Esophagus muscularis mucosa (tissue), 4 donors: Measurements from ENCODE around the gene YOD1. TPM values are rescaled to one million over a fixed set of nuclear protein-coding genes. Genes with fewer than 3 reads are reported as not detected.

Experiments
- DNase-seq: peaks from one replicate; pipeline ENCODE4 v3.0.0-alpha.2; 2017; ENCODE audit errors: extremely low spot score
- H3K27ac ChIP-seq, 4 donors: fragments of 200-600 bp; sonication (generic); replicated peaks in 1 of 4; 1 replicate in 3 of 4; 2 replicates in 1 of 4; pipeline ENCODE4 v1.5.1; 2016 to 2019; ENCODE audit warnings: mild to moderate bottlenecking in 1 of 4
- H3K27me3 ChIP-seq, 4 donors: fragments of 200-600 bp; sonication (generic); one replicate each; pipeline versions ENCODE4 v1.5.1 to v1.6.0; 2016 to 2019
- H3K36me3 ChIP-seq, 4 donors: fragments of 200-600 bp; sonication (generic); one replicate each; pipeline ENCODE4 v1.5.1; 2016 to 2019
- H3K4me1 ChIP-seq, 4 donors: fragments of 200-600 bp; sonication (generic); one replicate each; pipeline ENCODE4 v1.5.1; 2016 to 2019
- H3K4me3 ChIP-seq, 4 donors: fragments of 200-600 bp; sonication (generic); 1 replicate in 2 of 4; 2 replicates in 2 of 4; pipeline ENCODE4 v1.5.1; 2016 to 2019; ENCODE audit warnings: mild to moderate bottlenecking in 4 of 4, moderate library complexity in 1 of 4
- H3K9me3 ChIP-seq, 4 donors: fragments of 200-600 bp; sonication (generic); 1 replicate in 3 of 4; 2 replicates in 1 of 4; pipeline ENCODE4 v1.5.1; 2016 to 2019
- CTCF ChIP-seq, 3 experiments: fragments of 200-600 bp in 2 of 3; fragments of 450-650 bp in 1 of 3; sonication (generic) in 2 of 3; IDR thresholded peaks; one replicate each; pipeline ENCODE4 v1.5.1; 2017 to 2019; ENCODE audit warnings: antibody characterized with exemption in 3 of 3, mild to moderate bottlenecking in 2 of 3, moderate library complexity in 1 of 3
- EP300 ChIP-seq: sonication (generic); formaldehyde crosslinking; IDR thresholded peaks from one replicate; pipeline ENCODE4 v1.6.1; 2017; ENCODE audit warnings: antibody characterized with exemption
- POLR2A ChIP-seq: fragments of 450-650 bp; IDR thresholded peaks from one replicate; pipeline ENCODE4 v1.6.1; 2017; ENCODE audit warnings: antibody characterized with exemption, moderate library complexity, mild to moderate bottlenecking, low read depth
- POLR2AphosphoS5 ChIP-seq, 2 donors: sonication (generic); formaldehyde crosslinking; IDR thresholded peaks; one replicate each; pipeline ENCODE4 v1.6.1; 2017; ENCODE audit warnings: antibody characterized with exemption in 2 of 2
- WGBS: methylation state at CpG from one replicate; pipeline ENCODE4 v1.1.5; 2018; 5-methylcytosine and 5-hydroxymethylcytosine counted together
- intact Hi-C: fragments of 100-400 bp; cut with DNase I; formaldehyde crosslinking; loops from one replicate; pipeline ENCODE4 v1.15.1; 2023
- total RNA-seq, 4 donors: library from RNA; depleted of rRNA; stranded (reverse); fragments of >200 nt; gene quantifications; one replicate each; pipeline versions ENCODE4 v1.1.0 to v1.2.1, GENCODE V29; 2016

YOD1 gene
- total RNA-seq, 4 donors from 2014 or later: 6.3 to 8.5 (median 7.2) TPM

GRCh38 chr1:207089627-207090355 lies 38.8 kb upstream of the YOD1 start:
- Histone ChIP-seq H3K9me3 (no peaks in the 10 kb centered on the region), H3K36me3 (no peaks in the 10 kb centered on the region), H3K27me3 (no peaks in the 10 kb centered on the region), H3K27ac (no peak overlapping the region), H3K4me3 (no peak overlapping the region), H3K4me1 (peaks cover 0 to 2% (median under 1%) of the 10 kb centered on the region in 4 donors)
- DNase-seq: no peak
- WGBS: 94% methylated on average over 17 of the region's 17 CpGs
- no peak for TF ChIP-seq POLR2A
- intact Hi-C loops: loop anchor here (10.0 kb wide), 1 partner anchor 235 kb away; the partner anchor contains the start of gene CD55

GRCh38 chr1:207088701-207089626 lies 38.0 kb upstream of the YOD1 start, which contains the start of gene C4BPB:
TSS of gene C4BPB (plus strand) at chr1:207088860. CDS start at chr1:207089532, 672 bp downstream.
- Histone ChIP-seq H3K4me3 (no peak within 1 kb of the TSS), H3K27me3 (no peaks in the 10 kb centered on the region), H3K27ac (no peak within 1 kb of the TSS), H3K9me3 (no peaks in the 10 kb centered on the region), H3K4me1 (peaks cover 0 to 6% (median 2%) of the 10 kb centered on the region in 4 donors), H3K36me3 (no peaks in the 10 kb centered on the region)
- DNase-seq: no peak
- TF ChIP-seq POLR2AphosphoS5 (IDR thresholded peaks at IDR 0.05): no peak
- no peak for TF ChIP-seq EP300
- 84% methylated on average over 9 of the region's 9 CpGs for WGBS
- intact Hi-C loops: loop anchor here (10.0 kb wide), 1 partner anchor 236 kb away; the partner anchor contains the start of gene CD55

GRCh38 chr1:207088161-207088560 lies 37.2 kb upstream of the YOD1 start:
- Histone ChIP-seq H3K36me3 (no peaks in the 10 kb centered on the region), H3K4me1 (peaks cover 0 to 6% (median 2%) of the 10 kb centered on the region in 4 donors), H3K27ac (no peak overlapping the region), H3K27me3 (no peaks in the 10 kb centered on the region), H3K4me3 (no peak overlapping the region), H3K9me3 (no peaks in the 10 kb centered on the region)
- intact Hi-C loops: loop anchor here (10.0 kb wide), 1 partner anchor 237 kb away; the partner anchor contains the start of gene CD55
- 79% methylated on average over 2 of the region's 2 CpGs for WGBS
- DNase-seq: no peak
- TF ChIP-seq POLR2A (no peak), EP300 (no peak), CTCF (IDR thresholded peaks at IDR 0.05) (no peak), POLR2AphosphoS5 (IDR thresholded peaks at IDR 0.05) (no peak)

- TF ChIP-seq EP300 (no peak), POLR2AphosphoS5 (IDR thresholded peaks at IDR 0.05) (no peak), POLR2A (no peak), CTCF (IDR thresholded peaks at IDR 0.05) (no peak)
- Histone ChIP-seq H3K27ac (no peak overlapping the region), H3K36me3 (no peaks in the 10 kb centered on the region), H3K4me1 (peaks cover 0 to 6% (median 2%) of the 10 kb centered on the region in 4 donors), H3K27me3 (no peaks in the 10 kb centered on the region), H3K4me3 (no peak overlapping the region), H3K9me3 (no peaks in the 10 kb centered on the region)
- intact Hi-C loops: loop anchor here (10.0 kb wide), 1 partner anchor 239 kb away; the partner anchor contains the start of gene CD55
- 77% methylated on average over 3 of the region's 3 CpGs for WGBS
- no peak for DNase-seq
These were observed 34.9 kb upstream of the YOD1 start for GRCh38 chr1:207085887-207086286.

GRCh38 chr1:207084701-207085180 lies 33.7 kb upstream of the YOD1 start:
- TF ChIP-seq POLR2A (no peak), EP300 (no peak), POLR2AphosphoS5 (IDR thresholded peaks at IDR 0.05) (no peak), CTCF (IDR thresholded peaks at IDR 0.05) (peak; percentile 37 to 57 (median 50))
- no peak overlapping the region for H3K4me3 ChIP-seq
- no peak for DNase-seq
- H3K4me1 ChIP-seq: peaks cover 0 to 6% (median 2%) of the 10 kb centered on the region in 4 donors
- intact Hi-C loops: loop anchor here (10.0 kb wide), 1 partner anchor 240 kb away; the partner anchor contains the start of gene CD55
- 29% methylated on average over 8 of the region's 8 CpGs for WGBS
- H3K27me3 ChIP-seq: no peaks in the 10 kb centered on the region
- no peak overlapping the region for H3K27ac ChIP-seq
- no peaks in the 10 kb centered on the region for H3K9me3 ChIP-seq
- peaks cover 0 to 5% (median 1%) of the 10 kb centered on the region in 4 donors for H3K36me3 ChIP-seq
